Gastroesophageal sphincter (tissue), 3 donors: ENCODE measurements around the gene AHR.

Source experiments
- CTCF ChIP-seq, 4 experiments: fragments of 200-600 bp in 2 of 4; fragments of 450-650 bp in 2 of 4; sonication (generic) in 1 of 4; IDR thresholded peaks; one replicate each; pipeline ENCODE4 v1.5.1; 2017 to 2019; ENCODE audit warnings: antibody characterized with exemption in 4 of 4, mild to moderate bottlenecking in 2 of 4, moderate library complexity in 2 of 4
- EP300 ChIP-seq: sonication (generic); formaldehyde crosslinking; IDR thresholded peaks from one replicate; pipeline ENCODE4 v1.6.1; 2017; ENCODE audit warnings: antibody characterized with exemption, mild to moderate bottlenecking
- POLR2A ChIP-seq, 2 donors: fragments of 450-650 bp; IDR thresholded peaks; one replicate each; pipeline ENCODE4 v1.6.1; 2017; ENCODE audit warnings: antibody characterized with exemption in 2 of 2, mild to moderate bottlenecking in 2 of 2, moderate library complexity in 1 of 2
- POLR2AphosphoS5 ChIP-seq: sonication (generic); formaldehyde crosslinking; IDR thresholded peaks from one replicate; pipeline ENCODE4 v1.6.1; 2017; ENCODE audit warnings: antibody characterized with exemption

GRCh38 chr7:17256375-17256774, 42.1 kb upstream of the AHR start:
- TF ChIP-seq EP300 = no peak
- no peak for TF ChIP-seq CTCF (IDR thresholded peaks at IDR 0.05)
- TF ChIP-seq POLR2A (IDR thresholded peaks at IDR 0.05) = no peak
- TF ChIP-seq POLR2AphosphoS5 = no peak
